ENCODE data around the gene STARD13. TPM values are rescaled to one million over a fixed set of nuclear protein-coding genes. Genes with fewer than 3 reads are reported as not detected.

The STARD13 gene
- total RNA-seq, 1 experiment from 2014 or later = 2.1 TPM

DNA sequence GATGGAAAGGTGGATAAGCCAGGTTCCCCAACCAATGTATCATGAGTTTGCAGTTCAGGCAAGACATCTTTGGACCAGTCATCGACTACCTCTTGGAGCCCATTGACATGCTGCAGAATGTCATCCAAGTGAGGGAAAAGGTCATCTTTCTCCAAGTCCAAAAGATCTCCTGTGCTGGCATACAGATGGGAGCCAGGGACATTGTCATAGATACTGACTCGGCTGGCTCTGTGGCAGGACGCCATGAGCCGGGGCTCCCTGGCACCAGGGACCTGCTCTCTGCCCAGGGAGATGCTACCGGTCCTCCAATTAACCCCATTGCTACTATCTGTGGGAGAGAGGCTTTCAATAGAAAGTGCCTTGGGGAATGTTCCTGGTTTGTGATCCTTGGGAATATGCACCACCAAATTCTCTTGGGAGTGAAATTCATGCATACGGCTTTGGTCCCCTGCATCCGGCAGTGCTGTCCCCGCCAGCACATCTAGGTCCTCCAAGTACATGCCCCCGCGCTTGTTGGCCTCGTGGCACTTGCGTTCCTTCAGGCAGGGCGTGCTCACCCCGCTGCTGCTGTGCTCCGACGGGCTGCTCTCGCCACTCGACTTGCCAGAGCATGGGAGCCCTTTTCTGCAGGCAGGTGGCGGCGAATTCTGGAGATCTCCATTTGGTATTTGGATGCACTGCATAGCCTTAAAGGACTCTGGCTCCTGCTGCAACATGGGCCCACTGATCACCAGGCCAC, 156.3 kb downstream of the STARD13 start:
- Histone ChIP-seq H3K27me3 (ENCODE audit: insufficient read depth, low read length) (no peaks in the 10 kb centered on the region), H3K14ac (ENCODE audit: insufficient read depth, low read length) (no peak overlapping the region), H3K56ac (ENCODE audit: insufficient read length, low read depth, low read length) (no peak overlapping the region), H3K79me2 (ENCODE audit: insufficient read depth, low read length) (no peaks in the 10 kb centered on the region), H3K18ac (ENCODE audit: insufficient read length, low read depth, low read length) (no peak overlapping the region), H4K8ac (replicated peaks; ENCODE audit: insufficient read length, low read depth, low read length) (no peak overlapping the region), H3K4ac (ENCODE audit: low read depth, low read length) (no peak overlapping the region), H4K91ac (ENCODE audit: insufficient read length, low read depth, low read length) (no peak overlapping the region), H3K23ac (ENCODE audit: insufficient read length, low read depth, low read length) (no peak overlapping the region), H2AFZ (ENCODE audit: low read length) (no peak overlapping the region), H3T11ph (ENCODE audit: low read length) (no peak overlapping the region), H3K23me2 (ENCODE audit: insufficient read length, low read depth, low read length, poor library complexity, severe bottlenecking) (no peaks in the 10 kb centered on the region), H2BK20ac (ENCODE audit: low read depth, low read length, poor library complexity, severe bottlenecking) (no peak overlapping the region), H3K9ac (ENCODE audit: extremely low read depth, insufficient read length, low read length) (no peak overlapping the region), H2BK12ac (ENCODE audit: insufficient read length, low read depth, low read length) (no peak overlapping the region), H4K5ac (ENCODE audit: insufficient read length, low read depth, low read length) (no peak overlapping the region), H4K20me1 (ENCODE audit: control insufficient read depth, insufficient read depth, insufficient read length) (no peaks in the 10 kb centered on the region), H2BK120ac (ENCODE audit: low read depth, low read length, poor library complexity, severe bottlenecking) (no peak overlapping the region), H2AK5ac (ENCODE audit: insufficient read length, low read length) (no peak overlapping the region), H3K4me1 (ENCODE audit: insufficient read depth, low read length) (peaks cover 3% of the 10 kb centered on the region; the same call in 1 of the 2 replicates), H2BK15ac (ENCODE audit: low read depth, low read length) (no peak overlapping the region), H3K79me1 (ENCODE audit: insufficient read depth, low read depth, low read length, poor library complexity, severe bottlenecking) (no peaks in the 10 kb centered on the region), H2BK5ac (ENCODE audit: insufficient read length, low read length) (no peak overlapping the region), H3K27ac (ENCODE audit: insufficient read length, low read depth, low read length) (no peak overlapping the region), H3K4me2 (ENCODE audit: insufficient read depth, insufficient read length, low read length) (no peak overlapping the region), H3K9me3 (ENCODE audit: control insufficient read depth, low read depth, low read length) (no peaks in the 10 kb centered on the region)
- no peak for TF ChIP-seq CTCF (conservative IDR thresholded peaks at IDR 0.05)
- H3K36me3 Mint-ChIP-seq (ENCODE audit: insufficient read depth in 1 of 3, low read depth in 3 of 3) = no peaks in the 10 kb centered on the region
- WGBS (ENCODE audit: extremely low coverage, insufficient read length, low lambda C conversion rate) = no CpG with 5 or more reads among the region's 20 CpGs
- no peaks in the 10 kb centered on the region for H3K27me3 Mint-ChIP-seq (ENCODE audit: low read depth)
- H3K4me1 Mint-ChIP-seq = peaks cover 11 to 19% of the 10 kb centered on the region in 2 experiments
- no peak overlapping the region; a peak in 1 of 7 replicates for H3K27ac Mint-ChIP-seq
- H3K9me3 Mint-ChIP-seq = no peaks in the 10 kb centered on the region
- no peak overlapping the region for H3K4me3 Mint-ChIP-seq
- DNase-seq = no peak

Data from H9 (cell line).